ENCODE data around the gene TBCD. TPM values are rescaled to one million over a fixed set of nuclear protein-coding genes. Genes with fewer than 3 reads are reported as not detected.

Gene TBCD
- total and polyA plus RNA-seq, 5 donors from 2014 or later: 39.2 to 146 (median 86.4) TPM

DNA sequence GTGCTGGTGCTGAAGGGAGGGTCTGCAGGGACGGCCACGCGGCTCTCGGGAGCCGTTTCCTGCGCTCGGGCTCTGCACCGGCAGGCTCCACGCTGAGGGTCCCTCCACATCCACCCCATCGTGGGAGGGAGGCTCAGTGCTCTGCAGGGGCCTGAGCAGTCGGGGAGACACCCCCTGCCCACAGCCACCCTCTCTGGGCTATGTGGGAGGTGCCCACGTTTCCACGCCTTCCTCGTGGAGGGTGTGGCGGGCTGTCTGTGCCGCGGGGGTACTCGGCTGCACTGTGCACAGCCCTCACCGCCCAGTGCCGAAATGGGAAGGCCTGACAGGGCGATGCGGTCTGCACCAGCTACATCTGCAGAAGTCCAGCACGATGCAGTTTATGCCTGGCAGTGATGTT, 113.4 kb downstream of the TBCD start:
- H3K36me3 ChIP-seq (ENCODE audit: control insufficient read depth, insufficient read depth, low read length): peaks cover 2% of the 10 kb centered on the region
- Mint-ChIP-seq H3K36me3 (peaks cover 8% of the 10 kb centered on the region), H3K27me3 (no peaks in the 10 kb centered on the region), H3K4me1 (peaks cover 14 to 59% (median 31%) of the 10 kb centered on the region in 4 donors), H3K9me3 (no peaks in the 10 kb centered on the region), H3K27ac (peak overlapping the region; percentile 80 to 95 (median 82)), H3K4me3 (peak overlapping the region in 2 of 4 donors; percentile 48 to 61)
- H3K27me3 ChIP-seq (ENCODE audit: control insufficient read depth, insufficient read depth, low read length): no peaks in the 10 kb centered on the region
- H3K27ac ChIP-seq (ENCODE audit: insufficient read depth, low read length, poor library complexity, severe bottlenecking): peak overlapping the region; percentile 90
- peaks cover 52% of the 10 kb centered on the region for H3K4me1 ChIP-seq (ENCODE audit: control insufficient read depth, insufficient read depth, low read length, poor library complexity, severe bottlenecking)
- H3K4me3 ChIP-seq (ENCODE audit: low read depth, low read length): no peak overlapping the region
- ATAC-seq (ENCODE audit: low read depth in 2 of 2) (no peak), DNase-seq (no peak)
- H3K9me3 ChIP-seq (ENCODE audit: control insufficient read depth in 2 of 2, low read length in 2 of 2): no peaks in the 10 kb centered on the region

DNA sequence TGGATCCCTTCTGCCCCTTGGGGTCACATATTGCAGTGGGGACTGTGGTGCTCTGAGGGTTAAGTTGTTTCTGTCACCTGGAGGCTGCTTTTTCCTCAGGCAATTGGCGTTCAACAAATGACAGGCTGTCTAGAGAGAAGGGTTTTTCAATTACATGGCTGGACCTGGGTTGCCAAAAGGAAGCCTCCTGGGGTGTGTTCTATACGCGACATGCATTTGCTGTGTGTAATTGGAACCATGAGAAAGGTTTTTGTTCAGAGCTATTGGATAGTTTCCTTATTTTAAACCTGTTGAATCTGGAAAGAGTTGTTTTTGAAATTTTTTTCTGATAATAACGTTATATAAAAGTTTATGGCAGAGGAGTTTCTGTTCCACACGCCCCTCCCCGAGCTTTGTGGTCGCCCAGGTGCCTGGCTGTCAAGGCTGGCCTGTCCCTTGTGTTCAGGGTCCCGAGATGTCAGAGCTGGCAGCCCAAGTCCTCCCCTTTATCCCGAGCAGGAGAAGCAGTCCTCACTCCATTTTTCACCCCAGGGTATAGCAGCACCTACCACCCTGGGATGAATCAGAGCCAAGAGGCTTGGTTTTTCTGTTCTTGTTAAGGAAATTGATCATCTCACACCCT, 114.0 kb downstream of the TBCD start:
- peak overlapping the region; percentile 90 for H3K27ac ChIP-seq (ENCODE audit: insufficient read depth, low read length, poor library complexity, severe bottlenecking)
- ATAC-seq (ENCODE audit: low read depth in 2 of 2) (no peak), DNase-seq (no peak)
- peaks cover 14 to 56% (median 31%) of the 10 kb centered on the region in 4 donors for H3K4me1 Mint-ChIP-seq
- H3K27ac Mint-ChIP-seq: peak overlapping the region; percentile 80 to 95 (median 82)
- no peaks in the 10 kb centered on the region for H3K9me3 Mint-ChIP-seq
- peaks cover 46% of the 10 kb centered on the region for H3K4me1 ChIP-seq (ENCODE audit: control insufficient read depth, insufficient read depth, low read length, poor library complexity, severe bottlenecking)
- H3K4me3 Mint-ChIP-seq: peak overlapping the region in 2 of 4 donors; percentile 48 to 61
- no peak overlapping the region for H3K4me3 ChIP-seq (ENCODE audit: low read depth, low read length)
- H3K27me3 ChIP-seq (ENCODE audit: control insufficient read depth, insufficient read depth, low read length): no peaks in the 10 kb centered on the region
- H3K9me3 ChIP-seq (ENCODE audit: control insufficient read depth in 2 of 2, low read length in 2 of 2): no peaks in the 10 kb centered on the region
- H3K36me3 ChIP-seq (ENCODE audit: control insufficient read depth, insufficient read depth, low read length): peaks cover 8% of the 10 kb centered on the region
- peaks cover 14% of the 10 kb centered on the region for H3K36me3 Mint-ChIP-seq
- no peaks in the 10 kb centered on the region for H3K27me3 Mint-ChIP-seq

DNA sequence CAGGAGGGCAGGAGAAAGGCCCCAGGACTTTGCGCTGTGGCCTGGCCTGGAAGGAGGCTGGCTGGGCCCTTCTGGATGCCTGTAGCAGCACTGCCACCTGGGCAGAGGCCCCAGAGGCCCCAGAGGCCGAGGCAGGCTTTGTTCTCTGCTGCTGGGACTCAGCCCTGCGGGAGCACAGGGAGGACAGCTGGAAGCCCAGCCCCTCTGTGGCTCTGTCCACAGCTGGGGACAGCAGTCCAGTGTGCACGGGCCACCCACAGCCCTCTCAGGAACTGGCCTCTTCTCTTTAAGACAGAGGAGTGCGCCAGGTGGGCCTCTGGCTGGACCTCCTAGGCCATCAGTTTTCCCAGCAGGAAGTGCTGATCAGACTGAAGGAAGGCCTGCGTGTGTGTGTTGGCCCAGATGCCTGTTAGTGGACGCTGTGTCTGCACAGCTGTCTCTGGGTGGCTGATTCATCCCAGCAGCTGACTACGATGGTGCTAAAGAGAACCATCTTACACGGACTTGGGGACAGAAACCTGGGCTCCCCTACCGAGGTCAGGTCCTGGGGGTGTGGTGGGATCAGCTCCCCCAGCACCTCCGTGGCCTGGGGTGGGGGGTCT, 114.8 kb downstream of the TBCD start:
- DNase-seq: no peak
- H3K36me3 ChIP-seq (ENCODE audit: control insufficient read depth, insufficient read depth, low read length): peaks cover 14% of the 10 kb centered on the region
- Mint-ChIP-seq H3K4me1 (peaks cover 14 to 50% (median 28%) of the 10 kb centered on the region in 4 donors), H3K4me3 (no peak overlapping the region), H3K27me3 (no peaks in the 10 kb centered on the region), H3K27ac (peak overlapping the region in 2 of 3 donors; percentile 67 to 80), H3K36me3 (peaks cover 14% of the 10 kb centered on the region), H3K9me3 (no peaks in the 10 kb centered on the region)
- H3K4me1 ChIP-seq (ENCODE audit: control insufficient read depth, insufficient read depth, low read length, poor library complexity, severe bottlenecking): peaks cover 40% of the 10 kb centered on the region
- no peak for ATAC-seq (ENCODE audit: low read depth in 2 of 2)
- no peaks in the 10 kb centered on the region for H3K27me3 ChIP-seq (ENCODE audit: control insufficient read depth, insufficient read depth, low read length)
- peak overlapping the region; percentile 90 for H3K27ac ChIP-seq (ENCODE audit: insufficient read depth, low read length, poor library complexity, severe bottlenecking)
- no peak overlapping the region for H3K4me3 ChIP-seq (ENCODE audit: low read depth, low read length)
- no peaks in the 10 kb centered on the region for H3K9me3 ChIP-seq (ENCODE audit: control insufficient read depth in 2 of 2, low read length in 2 of 2)

DNA sequence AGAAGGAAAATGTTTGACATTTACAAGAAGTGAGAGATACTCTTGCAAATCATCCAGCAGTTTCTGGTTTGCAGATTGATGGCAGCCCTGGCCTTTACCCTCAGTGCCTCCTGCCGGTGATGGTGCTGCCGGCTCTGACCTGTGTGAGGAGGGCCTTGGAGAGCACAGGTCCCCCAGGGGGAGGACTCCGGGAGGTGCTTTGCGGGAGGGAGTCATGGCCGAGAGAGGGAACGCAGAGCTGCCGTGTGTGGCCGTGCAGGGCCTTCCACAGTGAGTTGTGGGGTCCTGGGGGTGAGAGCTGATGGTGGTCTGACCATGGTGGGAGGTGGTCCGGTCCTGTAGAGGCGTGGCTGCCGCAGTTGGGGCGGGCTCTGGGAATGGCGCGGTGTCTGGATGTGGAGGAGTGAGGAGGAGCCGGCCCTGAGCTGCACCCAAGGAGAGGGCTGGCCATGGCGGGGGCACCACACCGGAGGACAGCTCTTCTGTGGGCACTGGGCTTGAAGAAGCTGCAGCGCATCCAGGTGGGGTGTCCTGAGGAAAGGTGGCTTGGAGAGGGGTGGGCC, 116.0 kb downstream of the TBCD start:
- Histone ChIP-seq H3K27ac (ENCODE audit: insufficient read depth, low read length, poor library complexity, severe bottlenecking) (no peak overlapping the region), H3K9me3 (ENCODE audit: control insufficient read depth in 2 of 2, low read length in 2 of 2) (no peaks in the 10 kb centered on the region), H3K4me3 (ENCODE audit: low read depth, low read length) (no peak overlapping the region), H3K4me1 (ENCODE audit: control insufficient read depth, insufficient read depth, low read length, poor library complexity, severe bottlenecking) (peaks cover 39% of the 10 kb centered on the region), H3K27me3 (ENCODE audit: control insufficient read depth, insufficient read depth, low read length) (no peaks in the 10 kb centered on the region), H3K36me3 (ENCODE audit: control insufficient read depth, insufficient read depth, low read length) (peaks cover 19% of the 10 kb centered on the region)
- no peaks in the 10 kb centered on the region for H3K9me3 Mint-ChIP-seq
- peaks cover 14 to 41% (median 21%) of the 10 kb centered on the region in 4 donors for H3K4me1 Mint-ChIP-seq
- no peak for DNase-seq
- peaks cover 14% of the 10 kb centered on the region for H3K36me3 Mint-ChIP-seq
- ATAC-seq (ENCODE audit: low read depth in 2 of 2): no peak
- H3K27me3 Mint-ChIP-seq: no peaks in the 10 kb centered on the region
- H3K4me3 Mint-ChIP-seq: no peak overlapping the region
- H3K27ac Mint-ChIP-seq: peak overlapping the region in 2 of 3 donors; percentile 36 to 52

DNA sequence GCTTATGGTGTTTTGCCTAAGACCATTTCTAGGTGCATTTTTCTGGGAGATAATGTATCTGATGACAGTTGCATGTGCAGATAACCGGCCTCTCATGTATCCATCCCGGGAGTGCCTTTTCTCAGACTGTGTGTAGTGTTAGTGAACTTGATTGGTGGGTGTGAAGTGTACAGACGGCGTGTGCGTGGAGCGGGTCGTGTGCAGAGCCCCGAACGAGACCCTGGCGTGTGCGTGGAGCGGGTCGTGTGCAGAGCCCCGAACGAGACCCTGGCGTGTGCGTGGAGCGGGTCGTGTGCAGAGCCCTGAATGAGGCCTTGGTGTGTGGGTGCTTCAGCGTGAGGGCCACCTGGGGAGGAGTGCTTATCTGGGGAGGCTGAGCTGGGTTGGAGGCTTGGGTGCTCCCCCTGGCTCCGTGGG, 116.9 kb downstream of the TBCD start:
- ATAC-seq (ENCODE audit: low read depth in 2 of 2) (no peak), DNase-seq (no peak)
- Mint-ChIP-seq H3K9me3 (no peaks in the 10 kb centered on the region), H3K36me3 (peaks cover 17% of the 10 kb centered on the region), H3K27me3 (no peaks in the 10 kb centered on the region), H3K4me1 (peaks cover 10 to 34% (median 16%) of the 10 kb centered on the region in 4 donors), H3K4me3 (no peak overlapping the region), H3K27ac (peak overlapping the region in 1 of 3 donors; percentile 90)
- H3K36me3 ChIP-seq (ENCODE audit: control insufficient read depth, insufficient read depth, low read length): peaks cover 25% of the 10 kb centered on the region
- H3K27me3 ChIP-seq (ENCODE audit: control insufficient read depth, insufficient read depth, low read length): no peaks in the 10 kb centered on the region
- no peak overlapping the region for H3K4me3 ChIP-seq (ENCODE audit: low read depth, low read length)
- H3K4me1 ChIP-seq (ENCODE audit: control insufficient read depth, insufficient read depth, low read length, poor library complexity, severe bottlenecking): peaks cover 31% of the 10 kb centered on the region
- H3K9me3 ChIP-seq (ENCODE audit: control insufficient read depth in 2 of 2, low read length in 2 of 2): no peaks in the 10 kb centered on the region
- H3K27ac ChIP-seq (ENCODE audit: insufficient read depth, low read length, poor library complexity, severe bottlenecking): no peak overlapping the region

DNA sequence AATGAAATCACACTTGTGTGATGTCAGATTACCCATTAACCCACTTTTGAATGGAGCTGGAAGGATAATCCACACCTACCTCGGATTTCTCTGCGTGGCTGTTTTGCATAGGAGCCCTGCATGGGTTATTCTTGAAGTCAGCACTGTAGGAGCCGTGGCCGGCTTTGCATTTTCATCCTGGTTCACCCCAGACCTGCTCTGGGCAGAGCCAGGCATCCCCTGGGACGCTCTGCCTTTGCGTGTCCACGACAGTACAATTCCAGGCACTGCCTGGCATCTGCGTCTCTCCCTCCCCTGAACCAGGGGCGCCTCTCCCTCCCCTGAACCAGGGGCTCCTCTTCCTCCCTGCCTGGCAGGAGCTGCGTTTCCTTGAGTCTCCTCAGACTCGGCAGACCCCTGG, 117.7 kb downstream of the TBCD start:
- Histone ChIP-seq H3K36me3 (ENCODE audit: control insufficient read depth, insufficient read depth, low read length) (peaks cover 25% of the 10 kb centered on the region), H3K27ac (ENCODE audit: insufficient read depth, low read length, poor library complexity, severe bottlenecking) (no peak overlapping the region), H3K9me3 (ENCODE audit: control insufficient read depth in 2 of 2, low read length in 2 of 2) (no peaks in the 10 kb centered on the region), H3K27me3 (ENCODE audit: control insufficient read depth, insufficient read depth, low read length) (no peaks in the 10 kb centered on the region), H3K4me3 (ENCODE audit: low read depth, low read length) (no peak overlapping the region), H3K4me1 (ENCODE audit: control insufficient read depth, insufficient read depth, low read length, poor library complexity, severe bottlenecking) (peaks cover 23% of the 10 kb centered on the region)
- no peaks in the 10 kb centered on the region for H3K9me3 Mint-ChIP-seq
- H3K4me1 Mint-ChIP-seq: peaks cover 5 to 26% (median 8%) of the 10 kb centered on the region in 4 donors
- DNase-seq (no peak), ATAC-seq (ENCODE audit: low read depth in 2 of 2) (no peak)
- no peak overlapping the region for H3K4me3 Mint-ChIP-seq
- H3K36me3 Mint-ChIP-seq: peaks cover 17% of the 10 kb centered on the region
- no peaks in the 10 kb centered on the region for H3K27me3 Mint-ChIP-seq
- no peak overlapping the region for H3K27ac Mint-ChIP-seq

DNA sequence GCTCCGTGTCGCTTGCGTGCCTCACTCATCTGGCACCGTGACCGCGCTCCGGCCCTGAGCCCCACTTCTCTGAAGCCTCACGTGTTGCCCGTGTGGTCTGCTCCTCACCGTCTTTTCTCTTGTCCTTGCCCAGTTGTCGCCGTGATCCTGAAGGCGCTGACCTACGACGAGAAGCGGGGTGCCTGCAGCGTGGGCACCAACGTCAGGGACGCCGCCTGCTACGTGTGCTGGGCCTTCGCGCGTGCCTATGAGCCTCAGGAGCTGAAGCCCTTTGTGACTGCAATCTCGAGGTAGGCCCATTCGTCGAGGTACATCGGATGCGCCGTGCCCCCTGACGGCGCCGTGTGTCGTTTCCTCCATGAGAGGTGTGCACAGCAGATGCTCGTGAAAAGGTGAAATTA, 118.2 kb downstream of the TBCD start:
- H3K4me3 ChIP-seq (ENCODE audit: low read depth, low read length): no peak overlapping the region
- peaks cover 25% of the 10 kb centered on the region for H3K36me3 ChIP-seq (ENCODE audit: control insufficient read depth, insufficient read depth, low read length)
- DNase-seq: no peak
- Mint-ChIP-seq H3K36me3 (peaks cover 20% of the 10 kb centered on the region), H3K4me1 (peaks cover 5 to 22% (median 7%) of the 10 kb centered on the region in 4 donors), H3K9me3 (no peaks in the 10 kb centered on the region), H3K27ac (peak overlapping the region in 1 of 3 donors; percentile 9), H3K27me3 (no peaks in the 10 kb centered on the region), H3K4me3 (no peak overlapping the region)
- peaks cover 17% of the 10 kb centered on the region for H3K4me1 ChIP-seq (ENCODE audit: control insufficient read depth, insufficient read depth, low read length, poor library complexity, severe bottlenecking)
- no peaks in the 10 kb centered on the region for H3K9me3 ChIP-seq (ENCODE audit: control insufficient read depth in 2 of 2, low read length in 2 of 2)
- no peak overlapping the region for H3K27ac ChIP-seq (ENCODE audit: insufficient read depth, low read length, poor library complexity, severe bottlenecking)
- no peak for ATAC-seq (ENCODE audit: low read depth in 2 of 2)
- no peaks in the 10 kb centered on the region for H3K27me3 ChIP-seq (ENCODE audit: control insufficient read depth, insufficient read depth, low read length)
